Stimulated activated CD8-positive, alpha-beta memory T cell treated with anti-CD3 and anti-CD28 coated beads, Interleukin-7, amount 100 ng/mL, for 4 hours (primary cell): ENCODE measurements around the gene ADAM12.
"Not testable (repeated sequence)": the region's sequence is repeated elsewhere in the genome, so short reads cannot be mapped to it uniquely, and the experiment has no call there.

Experiments used
- DNase-seq, 2 donors: peaks; one replicate each; pipeline ENCODE4 v3.0.0-alpha.2; 2020; ENCODE audit warnings: low read depth in 2 of 2

Gene ADAM12

GRCh38 chr10:126263006-126263676 lies 125.1 kb downstream of the ADAM12 start:
- no peak for DNase-seq

GRCh38 chr10:126262233-126262838 lies 125.9 kb downstream of the ADAM12 start:
- DNase-seq, result no peak

GRCh38 chr10:126259760-126260479 lies 128.4 kb downstream of the ADAM12 start:
- DNase-seq, result no peak

GRCh38 chr10:126256864-126257263 lies 131.4 kb downstream of the ADAM12 start:
- DNase-seq, result no peak

DNA sequence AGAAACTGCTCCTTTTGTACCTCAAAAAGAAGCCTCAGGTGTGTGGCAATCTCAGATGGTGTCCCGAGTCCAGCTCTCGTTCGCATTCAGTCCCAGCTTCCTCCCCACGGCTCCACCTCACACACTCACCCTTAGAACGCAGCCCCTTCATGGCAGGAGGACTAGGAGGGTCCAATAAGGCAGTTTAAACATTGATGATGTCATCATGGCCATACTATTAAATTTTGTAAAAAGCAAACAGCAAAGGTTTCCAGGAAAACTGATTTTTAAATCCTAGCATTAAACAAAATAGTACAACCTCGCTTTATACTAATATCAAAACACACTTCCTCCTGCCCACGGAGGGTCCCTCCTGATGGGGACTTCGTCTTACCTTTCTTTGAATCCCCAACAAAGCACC lies 133.0 kb downstream of the ADAM12 start:
- no peak for DNase-seq

DNA sequence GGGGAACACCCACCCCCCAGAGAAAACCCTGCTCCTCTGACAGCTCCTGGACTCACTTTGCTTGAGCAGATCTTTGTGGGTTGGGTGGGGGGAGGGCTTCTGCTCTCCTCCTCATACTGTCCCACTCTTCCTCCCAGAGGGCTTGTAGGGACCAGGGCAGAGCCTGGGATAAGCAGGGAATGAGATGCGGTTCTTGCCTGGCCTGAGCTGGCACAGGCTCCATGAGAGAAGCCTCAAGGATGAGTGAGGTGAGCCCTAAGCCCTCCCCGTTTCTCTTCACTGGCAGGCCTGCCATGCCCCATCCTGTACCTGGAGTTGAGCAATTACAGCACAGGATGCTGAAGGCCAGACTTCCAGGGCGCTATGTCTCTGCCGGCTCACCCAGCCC lies 134.7 kb downstream of the ADAM12 start:
- no peak for DNase-seq

- DNase-seq, result no peak
Measured at GRCh38 chr10:126252884-126253610, 135.2 kb downstream of the ADAM12 start.

- DNase-seq, result no peak
Measured at GRCh38 chr10:126251778-126252407, 136.4 kb downstream of the ADAM12 start.

GRCh38 chr10:126250527-126251310 lies 137.6 kb downstream of the ADAM12 start:
- DNase-seq, result no peak

- no peak for DNase-seq
Measured at GRCh38 chr10:126250045-126250444, 138.2 kb downstream of the ADAM12 start.

DNA sequence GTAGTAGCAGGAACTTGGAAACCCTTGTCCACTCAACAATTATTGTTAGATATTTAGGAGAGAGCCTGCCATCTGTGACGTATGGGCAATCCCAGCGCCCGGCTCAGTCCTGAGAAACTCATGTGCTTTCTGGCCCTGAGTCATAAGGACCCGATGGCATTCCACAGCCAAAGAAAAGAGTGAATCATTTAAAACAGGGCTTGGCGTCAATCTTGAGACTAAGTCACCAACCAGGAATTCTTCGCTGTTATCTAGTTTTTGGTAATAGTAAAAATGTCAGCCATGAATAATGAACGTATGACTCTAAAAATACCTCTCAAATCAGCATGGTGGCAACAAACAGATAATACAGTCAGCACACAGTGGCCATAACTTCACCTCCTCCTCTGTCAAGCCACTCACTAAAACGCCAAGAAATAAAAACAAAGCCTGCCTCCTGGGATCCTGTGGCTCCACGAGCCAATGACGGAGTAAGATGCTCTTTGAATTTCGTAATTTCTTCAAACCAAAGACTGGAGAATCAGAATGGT lies 140.8 kb downstream of the ADAM12 start:
- DNase-seq, result no peak

- not testable (repeated sequence) for DNase-seq
Measured at GRCh38 chr10:126246396-126246795, 141.9 kb downstream of the ADAM12 start.

DNA sequence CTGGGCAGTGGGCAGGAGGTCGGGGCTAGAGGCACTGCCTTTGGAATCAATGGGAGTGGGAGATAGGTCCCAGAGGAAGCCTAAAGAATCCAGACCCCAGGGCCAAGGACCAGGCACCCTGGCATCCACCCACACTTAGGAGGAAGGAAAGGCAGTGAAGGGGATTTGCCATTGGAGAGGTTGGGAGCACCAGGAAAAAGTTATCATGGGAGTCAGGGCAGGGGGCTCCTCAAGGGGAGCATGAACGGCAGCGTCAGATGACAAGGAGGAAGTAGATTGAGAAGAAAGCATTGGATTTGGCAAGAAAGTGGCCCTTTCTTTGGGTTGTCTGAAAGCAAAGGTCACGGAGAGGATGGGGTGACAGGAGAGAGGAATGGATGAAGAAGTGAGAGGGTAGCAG lies 142.8 kb downstream of the ADAM12 start:
- no peak for DNase-seq

DNA sequence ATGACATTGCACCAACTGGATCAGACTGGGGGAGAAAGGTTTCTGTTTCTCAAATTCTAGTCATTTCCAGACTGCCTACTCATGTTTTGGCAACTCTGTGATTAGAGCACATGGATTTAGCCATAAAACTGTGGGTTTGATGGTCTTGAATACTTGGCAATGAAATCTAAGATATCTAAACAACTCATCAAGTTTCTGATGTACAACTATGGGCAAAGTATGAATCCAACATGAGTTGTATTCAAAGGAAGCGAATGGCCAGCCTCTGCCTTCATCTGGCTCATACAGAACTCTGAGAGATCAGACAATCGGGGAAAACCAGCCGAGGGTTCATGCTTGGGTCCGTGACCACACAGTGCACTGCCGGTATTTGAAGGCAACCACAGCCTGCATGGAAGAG lies 144.3 kb downstream of the ADAM12 start:
- no peak for DNase-seq

DNA sequence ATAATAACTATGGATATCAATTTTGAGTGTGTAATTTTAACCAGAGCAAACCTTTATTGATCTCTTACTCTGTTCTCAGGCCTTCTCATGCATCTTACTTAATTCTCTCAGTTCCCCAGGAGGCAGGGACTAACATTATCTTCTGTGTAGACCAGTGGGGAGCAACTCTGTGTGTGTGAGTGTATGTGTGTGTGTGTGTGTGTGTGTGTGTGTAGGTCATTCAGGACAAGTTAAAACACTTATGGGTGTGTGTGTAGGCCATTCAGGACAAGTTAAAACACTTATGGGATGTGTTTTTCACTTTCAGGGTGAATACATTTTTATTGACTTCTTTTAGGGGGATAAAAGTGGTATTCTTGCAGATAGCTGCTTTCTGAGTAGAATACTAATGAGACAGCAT lies 145.0 kb downstream of the ADAM12 start:
- no peak for DNase-seq

DNA sequence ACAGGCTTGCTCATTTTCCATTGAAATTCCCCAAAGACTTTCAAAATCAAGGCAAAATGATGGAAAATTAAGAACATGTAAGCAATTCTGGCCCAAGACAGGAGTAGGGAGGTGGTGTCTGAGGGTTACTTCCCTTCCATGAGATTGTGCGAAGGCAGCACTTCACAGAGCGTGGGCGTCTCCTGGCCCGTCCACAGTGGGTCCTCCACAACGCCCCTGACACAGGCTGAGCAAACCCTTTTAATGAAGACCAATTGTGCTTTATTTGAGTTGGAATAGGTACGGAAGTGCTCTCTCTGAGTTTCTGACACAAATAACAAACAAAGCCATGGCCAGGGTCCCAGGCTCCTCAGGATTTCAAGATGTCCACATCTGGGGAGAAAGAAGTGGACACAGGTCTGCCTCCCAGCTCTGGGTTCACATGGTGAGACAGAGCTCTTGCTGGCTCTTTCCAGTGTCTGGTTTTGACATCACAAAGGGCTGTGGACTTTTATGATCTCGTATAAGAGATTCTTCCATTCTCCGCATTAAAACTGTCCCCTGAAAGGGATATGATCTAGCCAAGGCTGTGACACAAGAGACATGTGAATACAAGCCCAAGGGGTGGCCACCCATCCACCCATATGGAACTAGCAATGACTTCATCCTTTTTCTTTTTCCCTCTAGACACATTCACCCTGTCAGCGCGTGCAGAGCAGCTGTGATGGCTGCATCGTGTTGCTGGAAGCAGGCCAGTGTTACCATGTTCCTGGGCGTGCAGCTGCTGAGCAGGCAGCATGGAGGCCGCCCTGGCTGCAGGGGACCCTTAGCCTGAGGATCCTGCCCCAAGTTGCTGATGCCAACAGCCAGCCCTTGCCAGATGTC lies 145.6 kb downstream of the ADAM12 start:
- DNase-seq, result no peak

DNA sequence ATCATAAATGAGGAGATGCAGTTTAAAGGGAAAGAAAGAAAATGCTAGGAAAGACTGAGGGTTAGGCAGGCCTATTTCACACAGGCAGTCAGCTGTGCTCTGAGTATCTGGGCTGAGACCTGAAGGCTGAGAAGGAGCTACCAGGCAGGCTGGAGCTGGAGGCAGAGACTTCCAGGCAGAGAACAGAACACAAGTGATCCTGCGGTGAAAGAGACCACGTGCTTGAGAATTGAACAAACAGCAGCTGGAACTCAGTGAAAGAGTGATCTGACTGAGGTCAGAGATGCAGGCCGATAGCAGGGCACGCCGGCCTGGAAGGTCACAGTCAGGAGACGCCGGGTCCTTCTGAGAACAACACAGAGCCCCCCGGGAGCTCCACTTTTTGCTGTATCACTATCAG lies 147.8 kb downstream of the ADAM12 start:
- no peak for DNase-seq

DNA sequence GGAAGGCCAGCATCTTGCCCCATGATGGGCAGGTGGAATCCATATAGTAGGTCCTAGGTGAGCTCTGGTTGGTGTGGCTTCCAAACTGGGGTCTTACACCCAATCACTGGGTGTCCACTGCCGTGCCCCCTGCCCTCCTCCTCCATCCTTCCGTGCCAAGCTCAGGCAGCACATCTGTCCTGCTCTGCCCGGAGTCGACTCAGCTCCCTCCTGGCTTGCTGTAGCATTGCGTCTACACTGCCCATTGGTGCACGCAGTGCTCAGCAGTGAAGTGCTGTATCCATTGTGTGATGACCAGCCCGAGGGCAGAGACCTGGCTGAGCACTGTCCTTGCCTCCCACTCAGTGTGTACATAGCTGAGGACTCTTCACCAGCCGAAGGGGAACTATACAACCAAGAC lies 148.4 kb downstream of the ADAM12 start:
- DNase-seq, result no peak

DNA sequence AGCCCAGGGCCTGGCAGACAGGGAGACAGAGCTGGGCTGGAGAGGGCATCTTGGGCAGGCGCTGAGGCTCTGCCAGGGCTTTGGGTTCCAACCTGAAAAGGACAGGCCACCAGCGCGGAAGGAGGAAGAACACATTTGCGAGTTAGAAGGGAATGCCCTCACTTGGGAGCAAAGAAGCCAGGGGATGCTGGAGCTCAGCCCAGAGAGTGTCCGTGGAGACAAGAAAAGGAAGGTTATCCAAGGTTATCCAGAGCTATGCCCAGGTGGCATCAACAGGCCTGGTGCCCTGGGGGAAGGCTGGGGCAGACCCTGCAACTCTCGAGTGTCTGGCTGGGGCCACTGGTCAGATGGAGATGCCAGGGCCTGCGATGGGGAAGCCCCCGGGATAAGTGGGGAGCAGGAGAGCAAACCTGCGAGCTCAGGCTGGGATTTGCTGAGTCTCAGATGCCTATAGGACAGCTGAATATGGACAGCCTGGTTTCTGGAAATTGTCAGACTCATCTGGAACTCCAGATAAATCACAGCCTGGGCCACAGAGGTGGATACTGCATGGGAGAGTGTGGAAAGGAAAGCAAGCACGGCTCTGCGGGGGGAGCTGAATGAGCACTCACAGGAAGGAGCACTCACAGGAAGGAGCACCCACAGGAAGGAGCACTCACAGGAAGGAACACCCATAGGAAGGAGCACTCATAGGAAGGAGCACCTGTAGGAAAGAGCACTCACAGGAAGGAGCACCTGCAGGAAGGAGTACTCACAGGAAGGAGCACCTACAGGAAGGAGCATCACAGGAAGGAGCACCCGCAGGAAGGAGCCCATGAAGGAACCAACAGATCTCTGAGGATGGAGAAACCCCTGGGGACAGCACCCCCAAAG lies 152.1 kb downstream of the ADAM12 start:
- DNase-seq, result no peak
